ENCODE measurements around the gene RPLP1.

The RPLP1 gene

GRCh38 chr15:69468241-69469121, 15.9 kb downstream of the RPLP1 start:
- no peak overlapping the region for H3K4me3 Mint-ChIP-seq
- H3K27ac Mint-ChIP-seq: peak overlapping the region; percentile 52
- TF ChIP-seq, protein P1, sequence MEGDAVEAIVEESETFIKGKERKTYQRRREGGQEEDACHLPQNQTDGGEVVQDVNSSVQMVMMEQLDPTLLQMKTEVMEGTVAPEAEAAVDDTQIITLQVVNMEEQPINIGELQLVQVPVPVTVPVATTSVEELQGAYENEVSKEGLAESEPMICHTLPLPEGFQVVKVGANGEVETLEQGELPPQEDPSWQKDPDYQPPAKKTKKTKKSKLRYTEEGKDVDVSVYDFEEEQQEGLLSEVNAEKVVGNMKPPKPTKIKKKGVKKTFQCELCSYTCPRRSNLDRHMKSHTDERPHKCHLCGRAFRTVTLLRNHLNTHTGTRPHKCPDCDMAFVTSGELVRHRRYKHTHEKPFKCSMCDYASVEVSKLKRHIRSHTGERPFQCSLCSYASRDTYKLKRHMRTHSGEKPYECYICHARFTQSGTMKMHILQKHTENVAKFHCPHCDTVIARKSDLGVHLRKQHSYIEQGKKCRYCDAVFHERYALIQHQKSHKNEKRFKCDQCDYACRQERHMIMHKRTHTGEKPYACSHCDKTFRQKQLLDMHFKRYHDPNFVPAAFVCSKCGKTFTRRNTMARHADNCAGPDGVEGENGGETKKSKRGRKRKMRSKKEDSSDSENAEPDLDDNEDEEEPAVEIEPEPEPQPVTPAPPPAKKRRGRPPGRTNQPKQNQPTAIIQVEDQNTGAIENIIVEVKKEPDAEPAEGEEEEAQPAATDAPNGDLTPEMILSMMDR (IDR thresholded peaks at IDR 0.05): no peak
- H3K9me3 Mint-ChIP-seq: no peaks in the 10 kb centered on the region
- H3K27me3 Mint-ChIP-seq (ENCODE audit: low read depth, poor library complexity): peaks cover 11% of the 10 kb centered on the region
- H3K36me3 Mint-ChIP-seq (ENCODE audit: low read depth): no peaks in the 10 kb centered on the region
- no peak for DNase-seq
- H3K4me1 Mint-ChIP-seq: peaks cover 55% of the 10 kb centered on the region

DNA sequence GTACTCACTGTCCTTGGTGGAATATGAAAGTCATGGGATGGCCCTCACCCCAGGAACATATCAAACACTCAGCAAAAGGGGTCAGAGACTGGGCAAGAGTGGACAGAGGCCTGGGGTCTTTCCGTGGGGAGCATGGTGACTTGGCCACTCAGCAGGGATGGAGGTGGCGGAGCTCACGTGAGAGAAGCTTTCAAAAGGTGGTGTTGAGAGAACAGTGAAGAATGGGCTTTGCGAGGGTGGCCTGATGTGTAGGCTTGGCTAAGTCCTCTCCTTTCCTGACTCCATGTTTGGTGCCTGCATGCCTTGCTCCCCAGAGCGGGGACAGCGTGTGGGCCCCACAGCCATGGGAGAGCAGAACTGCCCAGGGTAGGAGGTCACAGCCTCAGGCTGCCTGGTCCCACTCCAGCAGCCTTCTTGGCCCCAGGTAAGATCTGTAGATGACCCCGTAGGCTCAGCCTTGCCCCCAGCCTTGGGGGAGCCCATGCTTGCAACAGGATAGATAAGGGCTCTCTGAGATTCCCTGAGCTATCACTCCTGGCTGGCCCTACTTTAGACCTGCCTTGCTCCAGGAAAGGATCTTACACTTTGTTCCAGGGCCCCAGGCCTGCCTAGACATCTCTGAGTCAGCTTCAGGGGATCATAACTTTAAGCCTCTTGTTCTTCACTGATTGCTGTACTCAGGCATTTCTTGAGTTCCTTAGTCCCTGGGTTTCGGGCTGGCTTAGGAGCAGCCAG, 17.0 kb downstream of the RPLP1 start:
- Mint-ChIP-seq H3K9me3 (no peaks in the 10 kb centered on the region), H3K36me3 (ENCODE audit: low read depth) (no peaks in the 10 kb centered on the region), H3K27ac (peak overlapping the region; percentile 68), H3K27me3 (ENCODE audit: low read depth, poor library complexity) (peaks cover 11% of the 10 kb centered on the region), H3K4me3 (no peak overlapping the region), H3K4me1 (peaks cover 52% of the 10 kb centered on the region)
- TF ChIP-seq, protein P1 (IDR thresholded peaks at IDR 0.05): no peak
- DNase-seq: no peak

DNA sequence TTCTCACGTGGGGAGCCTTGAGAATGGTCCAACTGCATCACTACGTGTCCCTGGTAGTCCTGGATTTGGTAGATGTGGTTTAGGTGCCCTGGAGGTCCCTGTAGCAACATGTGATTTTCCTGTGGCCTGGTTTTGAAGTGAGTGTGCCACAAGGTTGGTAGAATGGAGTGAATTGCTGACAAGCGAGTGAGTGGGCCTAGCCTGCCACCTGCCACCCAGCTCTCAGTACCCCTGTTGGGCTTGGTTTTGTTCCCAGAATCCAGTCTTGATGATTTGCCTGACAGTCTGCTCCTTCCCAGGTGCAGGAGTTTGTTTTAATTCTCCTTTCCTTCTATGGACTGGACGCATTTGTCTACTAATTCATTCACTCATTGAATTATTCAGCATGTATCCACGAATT, 19.4 kb downstream of the RPLP1 start:
- DNase-seq: no peak
- TF ChIP-seq, protein P1 (IDR thresholded peaks at IDR 0.05): no peak
- Mint-ChIP-seq H3K27ac (no peak overlapping the region), H3K4me3 (no peak overlapping the region), H3K9me3 (no peaks in the 10 kb centered on the region), H3K27me3 (ENCODE audit: low read depth, poor library complexity) (peaks cover 18% of the 10 kb centered on the region), H3K4me1 (peaks cover 39% of the 10 kb centered on the region), H3K36me3 (ENCODE audit: low read depth) (no peaks in the 10 kb centered on the region)

GRCh38 chr15:69472562-69472961, 19.9 kb downstream of the RPLP1 start:
- Mint-ChIP-seq H3K27ac (no peak overlapping the region), H3K4me1 (peaks cover 34% of the 10 kb centered on the region), H3K27me3 (ENCODE audit: low read depth, poor library complexity) (peaks cover 18% of the 10 kb centered on the region), H3K9me3 (no peaks in the 10 kb centered on the region), H3K36me3 (ENCODE audit: low read depth) (no peaks in the 10 kb centered on the region), H3K4me3 (no peak overlapping the region)
- DNase-seq: no peak
- TF ChIP-seq, protein P1 (IDR thresholded peaks at IDR 0.05): no peak

GRCh38 chr15:69474291-69474690, 21.7 kb downstream of the RPLP1 start:
- H3K9me3 Mint-ChIP-seq: peaks cover 1% of the 10 kb centered on the region
- peak overlapping the region; percentile 56 for H3K27ac Mint-ChIP-seq
- peaks cover 17% of the 10 kb centered on the region for H3K4me1 Mint-ChIP-seq
- no peak for DNase-seq
- no peaks in the 10 kb centered on the region for H3K36me3 Mint-ChIP-seq (ENCODE audit: low read depth)
- no peak overlapping the region for H3K4me3 Mint-ChIP-seq
- TF ChIP-seq, protein P1 (IDR thresholded peaks at IDR 0.05): no peak
- peaks cover 18% of the 10 kb centered on the region for H3K27me3 Mint-ChIP-seq (ENCODE audit: low read depth, poor library complexity)
